Measurements from ENCODE around the gene CHRNA1.

Gene CHRNA1

DNA sequence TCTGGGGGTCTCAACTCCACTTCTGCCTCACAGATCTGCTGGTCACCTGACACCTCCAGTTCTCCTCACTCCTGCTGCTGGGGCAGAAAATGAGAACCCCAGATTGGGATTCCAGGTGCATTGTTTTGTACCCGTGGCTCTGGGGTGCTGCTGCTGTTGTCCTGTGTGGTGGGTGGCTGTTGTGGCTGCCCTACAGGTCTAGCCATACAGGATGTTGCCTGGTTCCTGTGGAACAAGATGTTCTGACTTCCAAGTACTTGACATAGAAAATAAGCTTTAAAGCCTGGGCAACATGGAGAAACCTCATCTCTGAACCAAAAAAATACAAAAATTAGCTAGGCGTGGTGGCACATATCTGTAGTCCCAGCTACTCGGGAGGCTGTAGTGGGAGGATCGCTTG lies 38.1 kb downstream of the CHRNA1 start:
- Histone ChIP-seq H3K27ac (ENCODE audit: low read depth, low read length) (no peak overlapping the region), H3K9me3 (ENCODE audit: insufficient read depth, low read length) (no peaks in the 10 kb centered on the region), H4K20me1 (ENCODE audit: low read depth, low read length) (no peaks in the 10 kb centered on the region), H3K27me3 (ENCODE audit: low read length) (no peaks in the 10 kb centered on the region), H3K79me2 (ENCODE audit: insufficient read depth, low read length) (no peaks in the 10 kb centered on the region), H3K9ac (ENCODE audit: low read length) (no peak overlapping the region), H2AFZ (ENCODE audit: low read depth, low read length, severe bottlenecking) (no peak overlapping the region), H3K4me2 (ENCODE audit: low read depth, low read length, poor library complexity, severe bottlenecking) (no peak overlapping the region), H3F3A (ENCODE audit: insufficient read depth) (no peaks in the 10 kb centered on the region), H3K36me3 (ENCODE audit: low read length) (no peaks in the 10 kb centered on the region), H3K9me2 (replicated peaks; ENCODE audit: insufficient read depth, low read length) (no peaks in the 10 kb centered on the region), H3K4me3 (ENCODE audit: insufficient read depth, low read length, poor library complexity, severe bottlenecking) (no peak overlapping the region)
- TF ChIP-seq, protein P1, sequence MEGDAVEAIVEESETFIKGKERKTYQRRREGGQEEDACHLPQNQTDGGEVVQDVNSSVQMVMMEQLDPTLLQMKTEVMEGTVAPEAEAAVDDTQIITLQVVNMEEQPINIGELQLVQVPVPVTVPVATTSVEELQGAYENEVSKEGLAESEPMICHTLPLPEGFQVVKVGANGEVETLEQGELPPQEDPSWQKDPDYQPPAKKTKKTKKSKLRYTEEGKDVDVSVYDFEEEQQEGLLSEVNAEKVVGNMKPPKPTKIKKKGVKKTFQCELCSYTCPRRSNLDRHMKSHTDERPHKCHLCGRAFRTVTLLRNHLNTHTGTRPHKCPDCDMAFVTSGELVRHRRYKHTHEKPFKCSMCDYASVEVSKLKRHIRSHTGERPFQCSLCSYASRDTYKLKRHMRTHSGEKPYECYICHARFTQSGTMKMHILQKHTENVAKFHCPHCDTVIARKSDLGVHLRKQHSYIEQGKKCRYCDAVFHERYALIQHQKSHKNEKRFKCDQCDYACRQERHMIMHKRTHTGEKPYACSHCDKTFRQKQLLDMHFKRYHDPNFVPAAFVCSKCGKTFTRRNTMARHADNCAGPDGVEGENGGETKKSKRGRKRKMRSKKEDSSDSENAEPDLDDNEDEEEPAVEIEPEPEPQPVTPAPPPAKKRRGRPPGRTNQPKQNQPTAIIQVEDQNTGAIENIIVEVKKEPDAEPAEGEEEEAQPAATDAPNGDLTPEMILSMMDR (IDR thresholded peaks at IDR 0.05; ENCODE audit: insufficient read depth, low read length, poor library complexity, severe bottlenecking): no peak
- no peak for TF ChIP-seq EZH2phosphoT487 (conservative IDR thresholded peaks at IDR 0.05; ENCODE audit: low read length)

DNA sequence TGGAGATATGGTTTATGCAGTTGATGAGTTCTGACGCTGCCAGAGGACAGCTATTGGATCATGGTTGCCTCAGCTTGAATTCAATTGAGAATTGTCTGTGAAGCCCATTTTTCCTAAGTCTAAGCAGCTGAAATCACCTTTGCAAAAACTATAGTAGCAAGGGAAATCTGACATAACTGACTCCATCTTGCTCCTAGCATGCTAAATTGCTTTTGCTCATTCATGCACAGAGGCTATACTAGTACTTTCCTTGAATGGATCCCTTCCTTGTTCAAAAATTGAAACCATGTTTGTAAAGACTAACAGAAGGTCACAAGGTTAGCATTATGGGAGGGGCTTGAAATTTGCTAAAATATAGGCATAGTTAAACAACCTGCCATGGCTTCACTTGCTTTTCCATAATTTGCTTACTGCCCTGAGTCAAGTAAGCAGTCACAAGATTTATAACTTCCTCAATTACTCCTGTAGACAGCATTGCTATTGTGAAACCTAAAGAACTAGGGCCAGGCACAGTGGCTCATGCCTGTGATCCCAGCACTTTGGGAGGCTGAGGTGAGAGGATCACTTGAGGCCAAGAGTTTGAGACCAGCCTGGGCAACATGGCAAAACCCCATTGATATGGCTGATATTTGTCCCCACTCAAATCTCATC lies 41.2 kb downstream of the CHRNA1 start:
- no peak overlapping the region for H3K4me3 ChIP-seq (ENCODE audit: insufficient read depth, low read length, poor library complexity, severe bottlenecking)
- no peaks in the 10 kb centered on the region for H3K9me3 ChIP-seq (ENCODE audit: insufficient read depth, low read length)
- no peak overlapping the region for H2AFZ ChIP-seq (ENCODE audit: low read depth, low read length, severe bottlenecking)
- H3K9me2 ChIP-seq (replicated peaks; ENCODE audit: insufficient read depth, low read length): no peaks in the 10 kb centered on the region
- no peak overlapping the region for H3K27ac ChIP-seq (ENCODE audit: low read depth, low read length)
- no peaks in the 10 kb centered on the region for H3F3A ChIP-seq (ENCODE audit: insufficient read depth)
- no peaks in the 10 kb centered on the region for H3K79me2 ChIP-seq (ENCODE audit: insufficient read depth, low read length)
- H3K4me2 ChIP-seq (ENCODE audit: low read depth, low read length, poor library complexity, severe bottlenecking): no peak overlapping the region
- H3K9ac ChIP-seq (ENCODE audit: low read length): no peak overlapping the region
- no peak for TF ChIP-seq EZH2phosphoT487 (conservative IDR thresholded peaks at IDR 0.05; ENCODE audit: low read length)
- TF ChIP-seq, protein P1 (IDR thresholded peaks at IDR 0.05; ENCODE audit: insufficient read depth, low read length, poor library complexity, severe bottlenecking): no peak
- H3K36me3 ChIP-seq (ENCODE audit: low read length): no peaks in the 10 kb centered on the region
- no peaks in the 10 kb centered on the region for H3K27me3 ChIP-seq (ENCODE audit: low read length)
- H4K20me1 ChIP-seq (ENCODE audit: low read depth, low read length): no peaks in the 10 kb centered on the region

DNA sequence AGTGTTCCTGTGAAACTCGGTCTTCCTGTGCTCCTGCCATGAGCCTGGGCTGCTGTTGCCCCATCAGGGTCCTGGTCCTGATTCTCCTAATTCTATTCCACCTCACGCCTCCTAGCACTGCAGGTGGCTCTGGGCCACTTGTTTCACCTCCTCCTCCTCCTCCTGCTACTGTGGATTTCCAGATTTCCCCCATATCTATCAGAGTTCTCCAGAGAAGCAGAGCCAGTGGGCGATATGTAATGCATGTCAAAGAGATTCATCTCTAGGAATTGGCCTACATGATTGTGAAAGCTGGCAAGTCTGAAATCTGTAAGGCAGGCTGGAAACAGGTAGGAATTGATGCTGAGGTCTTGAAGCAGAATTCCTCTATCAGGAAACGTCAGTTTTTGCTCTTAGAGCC lies 45.3 kb downstream of the CHRNA1 start:
- Histone ChIP-seq H3K79me2 (ENCODE audit: insufficient read depth, low read length) (no peaks in the 10 kb centered on the region), H3K4me2 (ENCODE audit: low read depth, low read length, poor library complexity, severe bottlenecking) (no peak overlapping the region), H3K9me2 (replicated peaks; ENCODE audit: insufficient read depth, low read length) (no peaks in the 10 kb centered on the region), H3K4me3 (ENCODE audit: insufficient read depth, low read length, poor library complexity, severe bottlenecking) (no peak overlapping the region), H3K9ac (ENCODE audit: low read length) (no peak overlapping the region), H3K36me3 (ENCODE audit: low read length) (no peaks in the 10 kb centered on the region), H3K27me3 (ENCODE audit: low read length) (no peaks in the 10 kb centered on the region), H4K20me1 (ENCODE audit: low read depth, low read length) (no peaks in the 10 kb centered on the region), H3F3A (ENCODE audit: insufficient read depth) (no peaks in the 10 kb centered on the region), H2AFZ (ENCODE audit: low read depth, low read length, severe bottlenecking) (no peak overlapping the region), H3K9me3 (ENCODE audit: insufficient read depth, low read length) (no peaks in the 10 kb centered on the region), H3K27ac (ENCODE audit: low read depth, low read length) (no peak overlapping the region)
- no peak for TF ChIP-seq EZH2phosphoT487 (conservative IDR thresholded peaks at IDR 0.05; ENCODE audit: low read length)
- TF ChIP-seq, protein P1 (IDR thresholded peaks at IDR 0.05; ENCODE audit: insufficient read depth, low read length, poor library complexity, severe bottlenecking): no peak

Data from SU-DHL-6 (cell line).